Naive B cell (primary cell): ENCODE data around the gene TTC3. TPM values are rescaled to one million over a fixed set of nuclear protein-coding genes. Genes with fewer than 3 reads are reported as not detected.
"Not testable (repeated sequence)": the region's sequence is repeated elsewhere in the genome, so short reads cannot be mapped to it uniquely, and the experiment has no call there.

Experiments used
- ATAC-seq, 2 donors: fragments of 150-1000 bp; cut with Tn5 transposase; 2 replicates each; pipeline ENCODE4 v1.10.0; 2021; ENCODE audit warnings: low read depth in 2 of 2, mild to moderate bottlenecking in 2 of 2, moderate library complexity in 2 of 2
- DNase-seq: peaks from one replicate; pipeline ENCODE4 v3.0.0; 2022
- H3K27ac Mint-ChIP-seq, 6 donors: one replicate each; pipeline ENCODE4 v1.8.0; 2020 to 2022; ENCODE audit warnings: mild to moderate bottlenecking in 6 of 6, mixed read lengths in 6 of 6, moderate library complexity in 5 of 6, inconsistent platforms in 2 of 6
- H3K27me3 Mint-ChIP-seq, 3 donors: one replicate each; pipeline ENCODE4 v1.8.0; 2021 to 2022; ENCODE audit warnings: mixed read lengths in 3 of 3, mild to moderate bottlenecking in 1 of 3
- H3K36me3 Mint-ChIP-seq, 2 donors: one replicate each; pipeline ENCODE4 v1.8.0; 2020 to 2022; ENCODE audit warnings: mixed read lengths in 2 of 2, inconsistent platforms in 1 of 2, mild to moderate bottlenecking in 1 of 2
- H3K4me1 Mint-ChIP-seq, 3 donors: one replicate each; pipeline ENCODE4 v1.8.0; 2020 to 2022; ENCODE audit warnings: mixed read lengths in 3 of 3, inconsistent platforms in 1 of 3, mild to moderate bottlenecking in 1 of 3, moderate library complexity in 1 of 3
- H3K4me3 Mint-ChIP-seq, 8 donors: one replicate each; pipeline ENCODE4 v1.8.0; 2020 to 2022; ENCODE audit warnings: mild to moderate bottlenecking in 8 of 8, mixed read lengths in 8 of 8, moderate library complexity in 8 of 8, inconsistent platforms in 2 of 8
- H3K9me3 Mint-ChIP-seq, 7 donors: one replicate each; pipeline ENCODE4 v1.8.0; 2020 to 2022; ENCODE audit warnings: mixed read lengths in 7 of 7, mild to moderate bottlenecking in 5 of 7, inconsistent platforms in 2 of 7, moderate library complexity in 1 of 7
- polyA plus RNA-seq, 6 donors: library from polyadenylated mRNA; unstranded; fragments of 300-500 nt; fragmentation: Illumina TruSeq; gene quantifications; one replicate each; pipeline ENCODE4 v1.2.3, GENCODE V29; 2021; ENCODE audit warnings: low read depth in 6 of 6

TTC3 gene
- polyA plus RNA-seq, 6 donors from 2014 or later: 54.7 to 97.7 (median 62.1) TPM

DNA sequence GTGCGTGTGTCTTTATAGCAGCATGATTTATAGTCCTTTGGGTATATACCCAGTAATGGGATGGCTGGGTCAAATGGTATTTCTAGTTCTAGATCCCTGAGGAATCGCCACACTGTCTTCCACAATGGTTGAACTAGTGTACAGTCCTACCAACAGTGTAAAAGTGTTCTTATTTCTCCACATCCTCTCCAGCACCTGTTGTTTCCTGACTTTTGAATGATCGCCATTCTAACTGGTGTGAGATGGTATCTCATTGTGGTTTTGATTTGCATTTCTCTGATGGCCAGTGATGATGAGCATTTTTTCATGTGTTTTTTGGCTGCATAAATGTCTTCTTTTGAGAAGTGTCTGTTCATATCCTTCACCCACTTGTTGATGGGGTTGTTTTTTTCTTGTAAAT, 149.2 kb downstream of the TTC3 start:
- Mint-ChIP-seq H3K27ac (peak overlapping the region in 1 of 6 donors; percentile 24), H3K4me3 (peak overlapping the region in 6 of 8 donors; percentile 19 to 87 (median 52)), H3K4me1 (peaks cover 18 to 44% (median 31%) of the 10 kb centered on the region in 3 donors)
- ATAC-seq, H3K27me3 Mint-ChIP-seq, H3K9me3 Mint-ChIP-seq, DNase-seq, H3K36me3 Mint-ChIP-seq: not testable (repeated sequence)

- Mint-ChIP-seq H3K4me3 (no peak overlapping the region), H3K27ac (peak overlapping the region in 3 of 6 donors; percentile 16 to 83 (median 32)), H3K4me1 (peaks cover 18 to 44% (median 31%) of the 10 kb centered on the region in 3 donors), H3K27me3 (no peaks in the 10 kb centered on the region), H3K9me3 (peaks cover 0 to 4% (median 0%) of the 10 kb centered on the region in 7 donors), H3K36me3 (peaks cover 0 to 7% of the 10 kb centered on the region in 2 donors)
- DNase-seq (no peak), ATAC-seq (no peak)
Observed at GRCh38 chr21:37223804-37224345, 150.8 kb downstream of the TTC3 start.

- H3K4me1 Mint-ChIP-seq: peaks cover 13 to 36% (median 25%) of the 10 kb centered on the region in 3 donors
- H3K4me3 Mint-ChIP-seq: peak overlapping the region in 3 of 8 donors; percentile 24 to 73 (median 37)
- ATAC-seq (no peak), DNase-seq (no peak)
- H3K27ac Mint-ChIP-seq: peak overlapping the region in 5 of 6 donors; percentile 49 to 85 (median 78)
- H3K36me3 Mint-ChIP-seq: peaks cover 4 to 7% of the 10 kb centered on the region in 2 donors
- no peaks in the 10 kb centered on the region for H3K27me3 Mint-ChIP-seq
- H3K9me3 Mint-ChIP-seq: peaks cover 0 to 4% (median 0%) of the 10 kb centered on the region in 7 donors
Observed at GRCh38 chr21:37224861-37225839, 152.1 kb downstream of the TTC3 start.

- Mint-ChIP-seq H3K4me1 (peaks cover 10 to 30% (median 20%) of the 10 kb centered on the region in 3 donors), H3K27me3 (no peaks in the 10 kb centered on the region), H3K9me3 (peaks cover 0 to 2% (median 0%) of the 10 kb centered on the region in 7 donors), H3K36me3 (peaks cover 4 to 14% of the 10 kb centered on the region in 2 donors), H3K4me3 (peak overlapping the region in 2 of 8 donors; percentile 23 to 37), H3K27ac (peak overlapping the region in 5 of 6 donors; percentile 49 to 78 (median 69))
- no peak for ATAC-seq
- DNase-seq: no peak
Observed at GRCh38 chr21:37226041-37226920, 153.2 kb downstream of the TTC3 start.

DNA sequence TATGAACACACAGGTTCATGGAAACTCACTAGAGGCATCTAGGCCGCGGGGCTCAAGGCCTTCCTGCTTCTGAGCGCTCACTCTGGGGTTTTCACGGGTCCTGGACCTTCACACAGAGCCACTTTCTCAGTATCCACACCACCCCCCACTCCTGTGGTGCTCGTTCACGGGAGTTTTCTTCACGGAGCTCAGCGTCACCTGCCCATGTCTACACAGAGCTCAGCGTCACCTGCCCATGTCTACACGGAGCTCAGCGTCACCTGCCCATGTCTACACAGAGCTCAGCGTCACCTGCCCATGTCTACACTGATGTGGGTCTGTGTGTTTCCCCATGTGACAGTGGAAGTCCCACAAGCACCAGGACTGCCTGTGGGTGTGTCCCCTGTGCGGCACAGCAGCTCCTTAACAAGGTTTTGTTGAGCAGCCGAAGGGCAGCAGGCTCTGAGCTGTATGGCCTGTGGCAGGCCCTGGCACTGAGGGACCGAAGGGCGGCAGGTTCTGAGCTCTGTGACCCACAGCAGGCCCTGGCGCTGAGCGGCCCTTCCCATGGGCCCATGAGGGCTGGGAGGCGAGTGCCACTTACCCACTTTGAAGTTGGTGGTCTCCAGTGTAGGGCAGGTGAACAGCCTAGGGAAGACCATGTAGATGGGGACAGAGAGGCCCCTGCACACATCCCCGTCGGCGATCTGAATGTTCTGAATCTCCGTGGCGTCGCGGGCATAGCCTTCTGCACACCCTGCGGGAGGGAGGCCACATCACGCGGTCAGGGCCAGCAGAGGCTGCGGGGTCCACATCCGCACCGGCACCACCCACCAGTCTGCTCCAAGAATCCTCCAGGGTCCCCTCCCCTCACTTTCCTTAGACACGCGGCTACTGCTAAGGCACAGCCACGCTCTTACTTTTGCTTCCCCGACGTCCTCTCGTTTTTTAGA, 154.3 kb downstream of the TTC3 start:
- no peaks in the 10 kb centered on the region for H3K27me3 Mint-ChIP-seq

GRCh38 chr21:37228003-37228400, 154.9 kb downstream of the TTC3 start:
- DNase-seq: no peak
- Mint-ChIP-seq H3K27me3 (no peaks in the 10 kb centered on the region), H3K27ac (no peak overlapping the region), H3K4me3 (no peak overlapping the region), H3K4me1 (peaks cover 10 to 21% (median 19%) of the 10 kb centered on the region in 3 donors), H3K9me3 (no peaks in the 10 kb centered on the region), H3K36me3 (peaks cover 4 to 20% of the 10 kb centered on the region in 2 donors)
- ATAC-seq: no peak

More for the DNA sequence above, 154.3 kb downstream of the TTC3 start:
- DNase-seq: no peak
- no peak for ATAC-seq
- Mint-ChIP-seq H3K9me3 (no peaks in the 10 kb centered on the region), H3K4me3 (no peak overlapping the region), H3K27ac (no peak overlapping the region), H3K36me3 (peaks cover 4 to 20% of the 10 kb centered on the region in 2 donors), H3K4me1 (peaks cover 10 to 24% (median 21%) of the 10 kb centered on the region in 3 donors)

DNA sequence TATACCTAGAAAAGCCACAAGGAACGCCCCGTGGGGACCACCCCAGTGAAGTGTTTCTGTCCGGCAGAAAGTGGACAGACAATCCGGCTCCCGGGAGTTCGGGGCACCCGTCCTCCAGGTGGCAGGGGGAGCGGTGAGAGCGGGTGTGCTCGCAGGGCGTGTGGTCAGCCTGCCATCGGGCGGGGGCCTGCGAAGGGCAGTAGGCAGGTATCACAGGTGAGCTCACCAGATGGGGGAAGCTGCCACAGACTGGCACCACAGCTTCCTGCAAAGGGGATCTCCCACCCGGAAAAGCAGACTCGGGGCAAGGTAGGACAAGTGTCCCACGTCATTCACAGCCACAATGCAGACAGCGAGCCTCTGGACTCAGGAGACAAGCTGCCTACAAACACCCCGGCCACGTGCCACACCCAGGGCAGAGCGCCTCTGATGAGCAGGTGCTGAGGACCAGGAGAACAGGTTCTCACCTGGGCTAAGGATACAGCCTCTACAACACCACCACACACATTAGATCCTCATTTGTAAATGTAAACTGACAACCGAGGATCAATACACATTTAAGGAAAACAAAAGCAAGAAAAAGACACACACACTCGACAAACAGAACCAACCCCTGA, 157.7 kb downstream of the TTC3 start:
- DNase-seq (no peak), ATAC-seq (no peak)
- no peaks in the 10 kb centered on the region for H3K27me3 Mint-ChIP-seq
- H3K4me3 Mint-ChIP-seq: no peak overlapping the region
- H3K27ac Mint-ChIP-seq: peak overlapping the region in 2 of 6 donors; percentile 3 to 68
- H3K4me1 Mint-ChIP-seq: peaks cover 4 to 9% (median 7%) of the 10 kb centered on the region in 3 donors
- H3K9me3 Mint-ChIP-seq: no peaks in the 10 kb centered on the region
- peaks cover 4 to 17% of the 10 kb centered on the region in 2 donors for H3K36me3 Mint-ChIP-seq

DNA sequence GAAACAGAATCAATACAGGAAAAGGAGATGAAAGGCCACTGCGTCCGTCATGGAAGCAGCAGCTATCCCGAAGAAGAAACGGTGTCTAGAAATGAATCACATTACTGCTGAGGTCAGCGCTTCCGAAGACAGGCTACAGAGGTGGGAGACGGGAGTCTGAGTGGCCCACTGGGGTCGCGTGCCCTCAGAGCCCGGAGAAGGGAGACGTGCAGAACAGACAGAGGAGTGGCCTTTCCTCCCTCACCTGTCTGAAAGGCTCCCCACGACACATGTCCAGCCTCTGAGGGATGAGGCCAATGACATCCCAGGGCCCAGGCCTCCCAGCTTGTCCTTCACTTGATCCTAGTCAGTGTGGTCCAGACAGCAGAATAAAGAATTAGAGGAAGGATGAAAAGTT, 158.2 kb downstream of the TTC3 start:
- no peaks in the 10 kb centered on the region for H3K27me3 Mint-ChIP-seq
- H3K36me3 Mint-ChIP-seq: peaks cover 4 to 13% of the 10 kb centered on the region in 2 donors
- peaks cover 0 to 7% (median 2%) of the 10 kb centered on the region in 3 donors for H3K4me1 Mint-ChIP-seq
- DNase-seq: no peak
- no peak overlapping the region for H3K4me3 Mint-ChIP-seq
- ATAC-seq: no peak
- no peaks in the 10 kb centered on the region for H3K9me3 Mint-ChIP-seq
- peak overlapping the region in 2 of 6 donors; percentile 3 to 68 for H3K27ac Mint-ChIP-seq

DNA sequence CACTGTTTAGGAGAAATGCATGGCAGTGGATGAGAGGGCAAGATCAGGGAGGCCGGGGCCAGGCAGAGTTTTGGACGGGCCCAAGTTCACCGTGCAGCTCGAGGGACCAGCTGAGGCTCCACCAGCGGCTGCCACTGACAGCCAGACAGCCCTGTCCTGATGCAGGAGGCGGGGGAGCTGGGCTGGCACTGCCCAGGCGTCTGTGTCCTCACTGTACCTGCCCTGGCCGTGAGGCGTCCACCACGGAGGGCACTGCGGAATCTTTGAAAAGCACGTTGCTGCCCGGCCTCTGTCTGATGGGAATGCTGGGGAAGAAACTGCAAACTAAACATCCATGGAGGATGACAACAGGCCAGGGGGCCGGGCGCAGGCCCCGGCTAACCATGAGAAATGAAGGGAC, 158.6 kb downstream of the TTC3 start:
- no peak for DNase-seq
- Mint-ChIP-seq H3K27ac (peak overlapping the region in 1 of 6 donors; percentile 38), H3K36me3 (peaks cover 4 to 13% of the 10 kb centered on the region in 2 donors), H3K4me1 (peaks cover 0 to 7% (median 0%) of the 10 kb centered on the region in 3 donors), H3K4me3 (no peak overlapping the region), H3K27me3 (no peaks in the 10 kb centered on the region), H3K9me3 (no peaks in the 10 kb centered on the region)
- ATAC-seq: no peak

- H3K27me3 Mint-ChIP-seq: no peaks in the 10 kb centered on the region
- H3K27ac Mint-ChIP-seq: peak overlapping the region in 1 of 6 donors; percentile 69
- peaks cover 11 to 13% of the 10 kb centered on the region in 2 donors for H3K36me3 Mint-ChIP-seq
- DNase-seq (no peak), ATAC-seq (peak in 1 of 2 donors; percentile 32)
- no peaks in the 10 kb centered on the region for H3K9me3 Mint-ChIP-seq
- H3K4me1 Mint-ChIP-seq: peaks cover 0 to 7% (median 0%) of the 10 kb centered on the region in 3 donors
- H3K4me3 Mint-ChIP-seq: peak overlapping the region in 1 of 8 donors; percentile 37
Observed at GRCh38 chr21:37232274-37233018, 159.4 kb downstream of the TTC3 start.

- peaks cover 5 to 12% (median 5%) of the 10 kb centered on the region in 3 donors for H3K4me1 Mint-ChIP-seq
- peak overlapping the region in 1 of 6 donors; percentile 33 for H3K27ac Mint-ChIP-seq
- H3K36me3 Mint-ChIP-seq: peaks cover 13 to 18% of the 10 kb centered on the region in 2 donors
- ATAC-seq: no peak
- H3K9me3 Mint-ChIP-seq: no peaks in the 10 kb centered on the region
- no peaks in the 10 kb centered on the region for H3K27me3 Mint-ChIP-seq
- DNase-seq: no peak
- H3K4me3 Mint-ChIP-seq: no peak overlapping the region
Observed at GRCh38 chr21:37233551-37234146, 160.6 kb downstream of the TTC3 start.
